HepG2 (cell line): ENCODE data around the gene CHRNA5. TPM values are rescaled to one million over a fixed set of nuclear protein-coding genes. Genes with fewer than 3 reads are reported as not detected.

ENCODE experiments used
- ATAC-seq: fragments of 200-7000 bp; cut with Tn5 transposase; 3 replicates; pipeline ENCODE4 v1.9.1; 2020; ENCODE audit warnings: mild to moderate bottlenecking, moderate library complexity
- BruUV-seq: library from RNA; stranded (reverse); fragments of 400-500 nt; replicated peaks from 2 replicates; lab custom pipeline; 2021; lab: Mats Ljungman, UMichigan
- CTCF ChIA-PET: fragments of 300-600 bp; formaldehyde crosslinking; extraction: SDS; loops from one replicate; lab custom pipeline; 2021; ENCODE audit warnings: low total read pairs, inconsistent platforms, low intra/inter-chr PET ratio; lab: Yijun Ruan, JAX
- POLR2A ChIA-PET: fragments of 350-600 bp; sonication (Branson Sonifier 250); formaldehyde crosslinking; loops from one replicate; lab custom pipeline; 2020; ENCODE audit warnings: antibody characterized with exemption, inconsistent platforms; lab: Yijun Ruan, JAX
- DNase-seq: peaks from one replicate; pipeline ENCODE4 v3.0.0-alpha.2; 2015; ENCODE audit warnings: low spot score
- FAIRE-seq: peaks from 3 replicates; lab custom pipeline; 2011; peaks lifted over from hg19 to GRCh38; lab: Jason Lieb, UNC
- H2AFZ ChIP-seq: one replicate; pipeline ENCODE4 v1.6.1; 2011; ENCODE audit warnings: low read length, inconsistent platforms
- H3K27ac ChIP-seq: fragments of 300-600 bp; 3 replicates; pipeline ENCODE4 v1.8.0; 2011; ENCODE audit warnings: mixed run types, mild to moderate bottlenecking, mixed read lengths, low read length, inconsistent platforms; ENCODE audit not compliant: insufficient read depth; ENCODE audit errors: extremely low read length
- H3K27me3 ChIP-seq, 2 experiments: fragments of 200-600 bp in 1 of 2; 2 replicates in 1 of 2; 3 replicates in 1 of 2; pipeline versions ENCODE4 v1.6.0 to v1.8.0; 2011; ENCODE audit warnings: low read length in 2 of 2, mild to moderate bottlenecking in 2 of 2, moderate library complexity in 2 of 2, inconsistent platforms in 1 of 2; ENCODE audit not compliant: insufficient read depth in 2 of 2, control insufficient read depth in 1 of 2
- H3K36me3 ChIP-seq, 2 experiments: fragments of 200-600 bp in 1 of 2; replicated peaks in 1 of 2; 2 replicates in 1 of 2; 3 replicates in 1 of 2; pipeline versions ENCODE4 v1.5.1 to v1.8.0; 2011; ENCODE audit warnings: low read length in 2 of 2, inconsistent platforms in 1 of 2; ENCODE audit not compliant: insufficient read depth in 2 of 2, control insufficient read depth in 1 of 2
- H3K4me1 ChIP-seq: 2 replicates; pipeline ENCODE4 v1.5.1; 2012; ENCODE audit warnings: low read length, inconsistent platforms; ENCODE audit not compliant: insufficient read depth
- H3K4me2 ChIP-seq: 2 replicates; pipeline ENCODE4 v1.6.0; 2011; ENCODE audit warnings: low read depth, low read length, inconsistent platforms
- H3K4me3 ChIP-seq, 3 experiments: fragments of 200-600 bp in 1 of 3; sonication (generic), shearing (Covaris generic) in 1 of 3; replicated peaks in 1 of 3; 2 replicates each; pipeline ENCODE4 v1.5.1; 2011 to 2016; ENCODE audit warnings: low read length in 3 of 3, inconsistent platforms in 2 of 3, low read depth in 2 of 3, mild to moderate bottlenecking in 2 of 3, control low read depth in 1 of 3, mixed read lengths in 1 of 3; ENCODE audit not compliant: insufficient read depth in 1 of 3
- H3K79me2 ChIP-seq: one replicate; pipeline ENCODE4 v1.6.1; 2011; ENCODE audit warnings: low read length, inconsistent platforms; ENCODE audit not compliant: insufficient read depth
- H3K9ac ChIP-seq: 2 replicates; pipeline ENCODE4 v1.6.0; 2011; ENCODE audit warnings: mild to moderate bottlenecking, low read depth, low read length, inconsistent platforms; ENCODE audit not compliant: insufficient read depth
- H3K9me3 ChIP-seq: 2 replicates; pipeline ENCODE4 v1.5.1; 2012; ENCODE audit warnings: mild to moderate bottlenecking, low read length
- H4K20me1 ChIP-seq: 2 replicates; pipeline ENCODE4 v1.6.0; 2011; ENCODE audit warnings: inconsistent platforms, mild to moderate bottlenecking, low read length, moderate library complexity; ENCODE audit not compliant: insufficient read depth
- BCL6 ChIP-seq: IDR thresholded peaks from 2 replicates; pipeline ENCODE4 v1.6.1; 2016; ENCODE audit warnings: missing genetic modification reagents, missing compliant biosample characterization
- CREB1 ChIP-seq, 2 experiments: fragments of 450-650 bp in 1 of 2; IDR thresholded peaks; 2 replicates each; pipeline ENCODE4 v1.6.1; 2016 to 2017; ENCODE audit warnings: control low read depth in 1 of 2, mild to moderate bottlenecking in 1 of 2, missing compliant biosample characterization in 1 of 2, missing genetic modification characterization in 1 of 2
- EZH2 ChIP-seq: conservative IDR thresholded peaks from 2 replicates; pipeline ENCODE4 v1.6.1; 2012; ENCODE audit warnings: mild to moderate bottlenecking, low read depth, low read length, moderate library complexity
- GPN1 ChIP-seq: sonication (generic); formaldehyde crosslinking; IDR thresholded peaks from 2 replicates; pipeline ENCODE4 v1.5.1; 2020; ENCODE audit warnings: missing genetic modification reagents, borderline replicate concordance
- KDM5A ChIP-seq: fragments of 200-600 bp; sonication (generic); IDR thresholded peaks from 2 replicates; pipeline ENCODE4 v1.7.0; 2018; ENCODE audit warnings: antibody characterized with exemption, mild to moderate bottlenecking, low read length, borderline replicate concordance
- NR3C1 ChIP-seq: sonication (generic); formaldehyde crosslinking; IDR thresholded peaks from 2 replicates; pipeline ENCODE4 v1.4.0; 2020; ENCODE audit warnings: missing genetic modification reagents
- REPIN1 ChIP-seq: sonication (generic); formaldehyde crosslinking; IDR thresholded peaks from 2 replicates; pipeline ENCODE4 v1.8.0; 2022; ENCODE audit warnings: missing genetic modification reagents, low read depth, mild to moderate bottlenecking, borderline replicate concordance
- UBTF ChIP-seq: sonication (generic); formaldehyde crosslinking; IDR thresholded peaks from 2 replicates; pipeline ENCODE4 v1.4.0; 2020; ENCODE audit warnings: mild to moderate bottlenecking, missing genetic modification reagents
- WGBS: methylation state at CpG from one replicate; pipeline ENCODE4 v1.1.6; 2017; ENCODE audit warnings: low lambda C conversion rate; 5-methylcytosine and 5-hydroxymethylcytosine counted together
- in situ Hi-C: cut with HindIII; loops from 2 replicates; pipeline ENCODE4 v1.10.0; 2017; ENCODE audit warnings: low pct_unique_long_range_greater_than_20kb; ENCODE audit not compliant: extremely low pct_ligation_motif_present
- intact Hi-C: fragments of 100-400 bp; cut with micrococcal nuclease; formaldehyde crosslinking; loops from one replicate; pipeline ENCODE4 v1.10.0; 2022; ENCODE audit not compliant: unreplicated experiment
- polyA plus RNA-seq, 8 experiments: library from polyadenylated mRNA; depleted of rRNA in 3 of 8; stranded (reverse) in 7 of 8; unstranded in 1 of 8; fragments of >200 nt; fragmentation: Illumina TruSeq in 4 of 8; extraction: Trizol in 4 of 8; gene quantifications; 2 replicates each; pipeline versions ENCODE4 v1.2.1 to v1.2.3, GENCODE V29; 2011 to 2016; ENCODE audit warnings: low read depth in 4 of 8, missing spikeins in 1 of 8, mixed read lengths in 1 of 8; ENCODE audit not compliant: insufficient read depth in 1 of 8
- total RNA-seq, 5 experiments: library from RNA; depleted of rRNA; stranded (reverse); fragments of >200 nt; fragmentation: Illumina TruSeq; extraction: Trizol; gene quantifications; 2 replicates each; pipeline ENCODE4 v1.2.3, GENCODE V29; 2016; ENCODE audit warnings: low read depth in 1 of 5

The CHRNA5 gene
- total and polyA plus RNA-seq, 2 of the 13 experiments (the other 11 are each of a cell fraction or from before 2014, with no cell fraction given), result 3.7 to 10.5 TPM

GRCh38 chr15:78625606-78626280 is 60.4 kb downstream of the CHRNA5 start:
- WGBS, result 0% methylated on average over 3 of the region's 12 CpGs
- in situ Hi-C loops, result no loop called here
- no peak for DNase-seq
- H3K27me3 ChIP-seq, result peaks cover 11 to 71% of the 10 kb centered on the region in 2 experiments
- no peak overlapping the region for H3K4me2 ChIP-seq
- no peak overlapping the region for H3K9ac ChIP-seq
- no peaks in the 10 kb centered on the region for H3K36me3 ChIP-seq
- peak; percentile 31; the same call in 1 of the 3 replicates for ATAC-seq
- H2AFZ ChIP-seq, result no peak overlapping the region
- H3K4me1 ChIP-seq, result no peaks in the 10 kb centered on the region
- intact Hi-C loops, result no loop called here
- ChIA-PET CTCF (no interaction called here), POLR2A (no interaction called here)
- no peak overlapping the region for H3K27ac ChIP-seq
- FAIRE-seq, result no peak
- no peaks in the 10 kb centered on the region for H4K20me1 ChIP-seq
- H3K9me3 ChIP-seq, result no peaks in the 10 kb centered on the region
- no peaks in the 10 kb centered on the region for H3K79me2 ChIP-seq
- TF ChIP-seq CREB1 (IDR thresholded peaks at IDR 0.05) (peak; percentile 60), CREB1 (CRISPR knock-in tag; IDR thresholded peaks at IDR 0.05) (no peak), GPN1 (CRISPR knock-in tag) (no peak), EZH2 (peak; percentile 68; the same call in 1 of the 2 replicates)
- no TSS peak for BruUV-seq
- no peak overlapping the region for H3K4me3 ChIP-seq

- 30% methylated on average over 5 of the region's 6 CpGs for WGBS
- ChIA-PET POLR2A (no interaction called here), CTCF (no interaction called here)
- ATAC-seq (no peak), DNase-seq (no peak), FAIRE-seq (no peak)
- Histone ChIP-seq H4K20me1 (no peaks in the 10 kb centered on the region), H3K4me1 (no peaks in the 10 kb centered on the region), H3K27ac (no peak overlapping the region), H3K79me2 (no peaks in the 10 kb centered on the region), H3K4me3 (no peak overlapping the region), H3K36me3 (no peaks in the 10 kb centered on the region), H3K9me3 (no peaks in the 10 kb centered on the region), H3K9ac (no peak overlapping the region), H2AFZ (no peak overlapping the region), H3K4me2 (no peak overlapping the region), H3K27me3 (peaks cover 12 to 70% of the 10 kb centered on the region in 2 experiments)
- in situ Hi-C loops (no loop called here), intact Hi-C loops (no loop called here)
- BruUV-seq, result no TSS peak
- TF ChIP-seq KDM5A, result no peak
- TF ChIP-seq UBTF (CRISPR knock-in tag), result no peak
- no peak for TF ChIP-seq REPIN1 (CRISPR knock-in tag)
- no peak for TF ChIP-seq BCL6 (CRISPR knock-in tag)
- no peak for TF ChIP-seq NR3C1 (CRISPR knock-in tag)
These were observed 61.2 kb downstream of the CHRNA5 start for GRCh38 chr15:78626381-78626995.
